A673 (cell line): ENCODE results near the gene GLCCI1.

ENCODE experiments used
- CTCF ChIP-seq: fragments of 300-800, 200-600 bp; sonication (generic); conservative IDR thresholded peaks from 2 replicates; pipeline ENCODE4 v1.5.1; 2017; ENCODE audit warnings: low read depth, mild to moderate bottlenecking, antibody characterized with exemption, low read length, moderate library complexity, mixed read lengths
- EZH2 ChIP-seq: fragments of 200-600 bp; sonication (generic); IDR thresholded peaks from 2 replicates; pipeline ENCODE4 v1.6.1; 2017; ENCODE audit warnings: borderline replicate concordance, low read depth, mild to moderate bottlenecking, mixed read lengths, antibody characterized with exemption, low read length; ENCODE audit not compliant: poor library complexity, severe bottlenecking

GRCh38 chr7:8082762-8083161, 114.2 kb downstream of the GLCCI1 start:
- TF ChIP-seq EZH2 (no peak), CTCF (no peak)
